Measurements from ENCODE around the gene MYT1. TPM values are rescaled to one million over a fixed set of nuclear protein-coding genes. Genes with fewer than 3 reads are reported as not detected.

MYT1 gene
- polyA plus RNA-seq, 3 donors, result not detected

GRCh38 chr20:64183313-64183712 lies 19.1 kb downstream of the MYT1 start:
- H3K4me2 ChIP-seq (replicated peaks; ENCODE audit: extremely low read depth, low read length, poor library complexity, severe bottlenecking), result no peak overlapping the region
- Mint-ChIP-seq H3K4me1 (no peaks in the 10 kb centered on the region), H3K27me3 (ENCODE audit: low read depth in 3 of 3) (peaks cover 0 to 3% (median 3%) of the 10 kb centered on the region in 3 donors), H3K27ac (no peak overlapping the region), H3K9me3 (peaks cover 2 to 26% (median 16%) of the 10 kb centered on the region in 7 donors), H3K36me3 (no peaks in the 10 kb centered on the region), H3K4me3 (no peak overlapping the region)
- DNase-seq, result no peak
- intact Hi-C loops (cut with micrococcal nuclease), result no loop called here
- no peak overlapping the region for H3K27ac ChIP-seq (ENCODE audit: low read depth in 1 of 2, low read length in 2 of 2)
- H3K4me1 ChIP-seq (ENCODE audit: control insufficient read depth in 1 of 2, insufficient read depth in 2 of 2, low read length in 2 of 2), result no peaks in the 10 kb centered on the region
- no peak overlapping the region for H2AFZ ChIP-seq (ENCODE audit: insufficient read depth, low read depth, low read length, poor library complexity, severe bottlenecking)
- H3K36me3 ChIP-seq (replicated peaks in 1 of 2; ENCODE audit: control insufficient read depth in 1 of 2, insufficient read depth in 2 of 2, low read length in 2 of 2), result no peaks in the 10 kb centered on the region
- H3K4me3 ChIP-seq (replicated peaks in 1 of 3; ENCODE audit: low read depth in 2 of 3, low read length in 3 of 3), result no peak overlapping the region
- no peak overlapping the region for H3K9ac ChIP-seq (ENCODE audit: insufficient read depth, low read length, poor library complexity, severe bottlenecking)
- H3K79me2 ChIP-seq (ENCODE audit: insufficient read depth, low read length), result no peaks in the 10 kb centered on the region
- TF ChIP-seq, protein P1, sequence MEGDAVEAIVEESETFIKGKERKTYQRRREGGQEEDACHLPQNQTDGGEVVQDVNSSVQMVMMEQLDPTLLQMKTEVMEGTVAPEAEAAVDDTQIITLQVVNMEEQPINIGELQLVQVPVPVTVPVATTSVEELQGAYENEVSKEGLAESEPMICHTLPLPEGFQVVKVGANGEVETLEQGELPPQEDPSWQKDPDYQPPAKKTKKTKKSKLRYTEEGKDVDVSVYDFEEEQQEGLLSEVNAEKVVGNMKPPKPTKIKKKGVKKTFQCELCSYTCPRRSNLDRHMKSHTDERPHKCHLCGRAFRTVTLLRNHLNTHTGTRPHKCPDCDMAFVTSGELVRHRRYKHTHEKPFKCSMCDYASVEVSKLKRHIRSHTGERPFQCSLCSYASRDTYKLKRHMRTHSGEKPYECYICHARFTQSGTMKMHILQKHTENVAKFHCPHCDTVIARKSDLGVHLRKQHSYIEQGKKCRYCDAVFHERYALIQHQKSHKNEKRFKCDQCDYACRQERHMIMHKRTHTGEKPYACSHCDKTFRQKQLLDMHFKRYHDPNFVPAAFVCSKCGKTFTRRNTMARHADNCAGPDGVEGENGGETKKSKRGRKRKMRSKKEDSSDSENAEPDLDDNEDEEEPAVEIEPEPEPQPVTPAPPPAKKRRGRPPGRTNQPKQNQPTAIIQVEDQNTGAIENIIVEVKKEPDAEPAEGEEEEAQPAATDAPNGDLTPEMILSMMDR (IDR thresholded peaks at IDR 0.05), result no peak
- peaks cover 4 to 29% of the 10 kb centered on the region in 2 donors for H3K9me3 ChIP-seq (replicated peaks in 1 of 2; ENCODE audit: control insufficient read depth in 1 of 2, insufficient read depth in 1 of 2, low read length in 2 of 2)
- no peaks in the 10 kb centered on the region for H3K27me3 ChIP-seq (ENCODE audit: control insufficient read depth in 2 of 2, insufficient read depth in 2 of 2, low read length in 2 of 2)
- no peaks in the 10 kb centered on the region for H4K20me1 ChIP-seq (ENCODE audit: insufficient read depth, low read length)
- WGBS (ENCODE audit: insufficient coverage), result 80% methylated on average over 1 of the region's 2 CpGs

DNA sequence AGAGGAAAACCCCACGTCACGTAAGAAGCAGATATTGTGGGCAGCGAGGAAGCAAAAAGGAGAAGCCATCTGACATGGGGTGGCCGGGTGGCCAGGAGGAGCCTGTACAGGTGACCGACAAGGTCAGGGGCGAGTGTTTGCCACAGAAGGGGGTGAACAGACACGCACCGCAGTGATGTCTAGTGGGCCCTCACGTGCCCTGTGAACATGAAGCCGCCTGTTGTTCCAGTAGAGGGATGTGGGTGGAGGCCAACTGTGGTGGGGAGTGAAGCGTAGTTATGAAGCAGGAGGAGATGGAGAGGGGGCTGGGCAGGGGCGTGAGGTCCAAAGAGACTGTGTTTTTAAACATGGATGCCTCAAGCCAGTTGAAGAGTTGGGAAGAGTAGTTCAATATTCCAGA lies 20.5 kb downstream of the MYT1 start:
- no peaks in the 10 kb centered on the region for H3K4me1 ChIP-seq (ENCODE audit: control insufficient read depth in 1 of 2, insufficient read depth in 2 of 2, low read length in 2 of 2)
- H3K9me3 Mint-ChIP-seq, result peaks cover 2 to 23% (median 12%) of the 10 kb centered on the region in 7 donors
- no peak overlapping the region for H3K27ac ChIP-seq (ENCODE audit: low read depth in 1 of 2, low read length in 2 of 2)
- no peak overlapping the region for H3K4me2 ChIP-seq (replicated peaks; ENCODE audit: extremely low read depth, low read length, poor library complexity, severe bottlenecking)
- no peaks in the 10 kb centered on the region for H3K27me3 ChIP-seq (ENCODE audit: control insufficient read depth in 2 of 2, insufficient read depth in 2 of 2, low read length in 2 of 2)
- no peaks in the 10 kb centered on the region for H3K79me2 ChIP-seq (ENCODE audit: insufficient read depth, low read length)
- DNase-seq, result no peak
- no peak overlapping the region for H3K9ac ChIP-seq (ENCODE audit: insufficient read depth, low read length, poor library complexity, severe bottlenecking)
- WGBS (ENCODE audit: insufficient coverage), result 79% methylated on average over 12 of the region's 12 CpGs
- H3K36me3 Mint-ChIP-seq, result no peaks in the 10 kb centered on the region
- peaks cover 4 to 23% of the 10 kb centered on the region in 2 donors for H3K9me3 ChIP-seq (replicated peaks in 1 of 2; ENCODE audit: control insufficient read depth in 1 of 2, insufficient read depth in 1 of 2, low read length in 2 of 2)
- no peaks in the 10 kb centered on the region for H3K4me1 Mint-ChIP-seq
- H3K4me3 Mint-ChIP-seq, result no peak overlapping the region
- H3K27me3 Mint-ChIP-seq (ENCODE audit: low read depth in 3 of 3), result peaks cover 0 to 6% (median 5%) of the 10 kb centered on the region in 3 donors
- TF ChIP-seq, protein P1 (IDR thresholded peaks at IDR 0.05), result no peak
- H3K36me3 ChIP-seq (replicated peaks in 1 of 2; ENCODE audit: control insufficient read depth in 1 of 2, insufficient read depth in 2 of 2, low read length in 2 of 2), result no peaks in the 10 kb centered on the region
- no peak overlapping the region for H2AFZ ChIP-seq (ENCODE audit: insufficient read depth, low read depth, low read length, poor library complexity, severe bottlenecking)
- no peak overlapping the region for H3K27ac Mint-ChIP-seq
- H3K4me3 ChIP-seq (replicated peaks in 1 of 3; ENCODE audit: low read depth in 2 of 3, low read length in 3 of 3), result no peak overlapping the region
- no peaks in the 10 kb centered on the region for H4K20me1 ChIP-seq (ENCODE audit: insufficient read depth, low read length)
- intact Hi-C loops (cut with micrococcal nuclease), result no loop called here

Data from CD14-positive monocyte (primary cell).